Endometrium (tissue), 2 donors: ENCODE measurements around the gene PGBD5.

Experiments
- FAIRE-seq: peaks from 2 replicates; lab custom pipeline; 2012; peaks lifted over from hg19 to GRCh38; lab: Jason Lieb, UNC
- donor health status: control.
- donor health status: control.

Gene PGBD5

DNA sequence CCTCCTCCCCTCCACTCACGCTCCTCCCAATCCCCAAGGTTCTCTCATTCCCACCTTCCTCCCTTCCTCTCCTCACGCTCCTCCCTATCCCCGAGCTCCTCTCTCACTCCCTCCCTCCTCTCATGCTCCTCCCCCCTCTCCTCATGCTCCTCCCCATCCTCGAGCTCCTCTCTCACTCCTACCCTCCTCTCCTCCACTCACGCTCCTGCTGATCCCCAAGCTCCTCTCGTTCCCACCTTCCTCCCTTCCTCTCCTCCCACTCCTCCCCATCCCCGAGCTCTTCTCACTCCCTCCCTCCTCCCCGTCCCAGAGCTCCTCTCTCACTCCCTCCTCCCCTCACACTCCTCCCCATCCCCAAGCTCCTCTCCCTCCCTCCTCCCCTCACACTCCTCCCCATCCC is 31.4 kb downstream of the PGBD5 start:
- no peak for FAIRE-seq

- FAIRE-seq: no peak
Observed at GRCh38 chr1:230394134-230394533, 32.0 kb downstream of the PGBD5 start.

DNA sequence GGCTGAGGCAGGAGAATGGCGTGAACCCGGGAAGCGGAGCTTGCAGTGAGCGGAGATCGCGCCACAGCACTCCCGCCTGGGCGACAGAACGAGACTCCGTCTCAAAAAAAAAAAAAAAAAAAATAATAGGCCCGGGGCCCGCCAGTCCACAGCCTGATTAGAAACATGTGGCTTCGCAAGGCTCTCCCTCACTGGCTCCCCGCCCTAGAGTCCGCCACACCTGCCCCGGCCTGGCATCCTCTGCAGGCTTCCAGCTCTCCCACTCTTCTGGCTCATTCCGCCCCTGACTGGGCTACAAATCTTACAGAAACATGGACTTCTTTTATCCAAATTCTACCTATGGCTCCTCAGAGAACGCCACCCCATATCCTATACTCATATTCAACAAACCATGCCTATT is 32.4 kb downstream of the PGBD5 start:
- no peak for FAIRE-seq

GRCh38 chr1:230392920-230393521 is 33.1 kb downstream of the PGBD5 start:
- FAIRE-seq: no peak

GRCh38 chr1:230392536-230392909 is 33.6 kb downstream of the PGBD5 start:
- FAIRE-seq: no peak

- no peak for FAIRE-seq
Observed at GRCh38 chr1:230391776-230392535, 34.2 kb downstream of the PGBD5 start.

DNA sequence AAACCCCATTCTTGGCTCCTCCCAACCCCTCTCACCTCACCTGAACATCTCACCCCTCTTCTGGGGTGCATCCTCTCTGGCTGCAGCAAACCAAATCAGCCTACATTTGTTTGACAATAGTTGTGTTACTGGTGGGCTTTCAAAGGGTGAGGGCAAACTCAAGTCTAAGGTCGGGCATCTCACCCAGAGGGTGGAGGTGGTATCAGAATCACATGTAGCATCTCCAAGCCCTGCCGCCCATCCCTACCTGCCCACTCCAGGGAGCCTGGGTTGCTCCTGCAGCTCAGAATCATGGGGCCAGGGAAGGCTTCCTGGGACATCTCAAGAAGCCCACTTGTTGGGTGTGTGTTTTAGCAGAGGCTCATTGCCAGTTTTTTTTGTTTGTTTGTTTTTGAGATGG is 35.8 kb downstream of the PGBD5 start:
- no peak for FAIRE-seq

DNA sequence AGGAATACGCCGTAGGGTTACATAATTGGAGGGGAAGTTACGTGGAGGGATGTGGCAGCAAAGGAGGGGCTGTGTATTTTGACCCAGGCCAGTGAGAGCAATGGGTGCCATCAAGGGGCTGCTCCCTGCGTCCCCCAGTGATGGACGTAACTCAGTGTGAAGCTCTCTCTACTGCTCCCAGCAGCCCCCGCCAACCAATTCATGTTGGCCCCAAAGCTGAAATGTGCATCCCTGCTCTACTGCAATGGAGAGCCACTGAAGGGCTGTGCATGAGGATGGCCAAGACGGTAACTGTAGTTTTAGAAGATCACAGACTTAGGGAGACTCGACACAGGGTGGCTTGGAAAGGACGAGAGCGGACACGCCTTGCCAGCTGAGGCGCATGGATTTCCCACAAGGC is 38.3 kb downstream of the PGBD5 start:
- FAIRE-seq: no peak

GRCh38 chr1:230387296-230387695 is 38.8 kb downstream of the PGBD5 start:
- no peak for FAIRE-seq

DNA sequence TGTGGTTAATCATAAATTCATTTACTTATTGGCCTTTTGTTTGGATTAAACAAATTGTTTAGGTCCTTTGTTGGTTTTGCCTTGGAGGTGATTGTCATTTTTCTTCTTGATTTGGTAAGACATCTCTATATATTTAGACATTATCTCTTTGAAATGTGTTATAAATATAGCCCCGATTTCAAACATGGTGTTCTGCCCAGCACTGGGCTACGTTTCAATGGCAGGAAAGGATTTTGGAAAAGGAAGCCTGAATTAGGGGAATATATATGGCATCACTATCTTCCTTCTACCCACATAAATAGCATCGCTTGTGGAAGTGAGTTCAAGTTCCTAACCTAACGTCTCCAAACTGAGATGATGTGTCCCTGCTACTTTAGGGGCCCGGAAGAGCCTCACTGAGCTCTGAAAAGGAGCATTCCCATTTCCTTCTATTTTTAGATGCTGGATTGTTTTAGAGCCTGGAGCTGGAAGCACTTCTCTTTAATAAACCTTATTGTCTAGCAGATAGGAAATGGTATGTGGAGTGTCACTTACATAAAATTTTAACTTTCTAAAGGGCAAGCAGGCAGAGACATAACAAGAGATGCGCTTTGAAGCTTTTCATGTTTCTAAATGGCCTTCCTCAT is 39.4 kb downstream of the PGBD5 start:
- no peak for FAIRE-seq

GRCh38 chr1:230385930-230386329 is 40.2 kb downstream of the PGBD5 start:
- FAIRE-seq: no peak

GRCh38 chr1:230385158-230385450 is 41.0 kb downstream of the PGBD5 start:
- FAIRE-seq: no peak

- no peak for FAIRE-seq
Observed at GRCh38 chr1:230384380-230385157, 41.6 kb downstream of the PGBD5 start.

DNA sequence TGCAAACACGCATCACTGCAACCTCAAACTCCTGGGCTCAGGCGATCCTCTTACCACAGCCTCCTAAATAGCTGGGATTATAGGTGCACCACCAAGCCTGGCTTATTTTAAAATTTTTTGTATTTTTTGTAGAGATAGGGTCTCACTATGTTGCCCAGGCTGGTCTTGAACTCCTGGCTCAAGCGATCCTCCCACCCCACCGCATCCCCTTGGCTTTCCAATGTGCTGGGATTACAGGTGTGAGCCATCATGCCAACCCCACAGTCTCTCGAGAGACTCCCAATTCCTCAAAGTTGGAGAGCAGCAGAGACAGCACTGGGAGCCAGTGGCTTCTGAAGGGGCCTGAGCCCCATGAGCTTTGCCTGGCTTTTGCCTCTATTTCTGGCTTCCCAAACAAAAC is 42.7 kb downstream of the PGBD5 start:
- no peak for FAIRE-seq

GRCh38 chr1:230382001-230382491 is 44.1 kb downstream of the PGBD5 start:
- FAIRE-seq: no peak

GRCh38 chr1:230381585-230381984 is 44.5 kb downstream of the PGBD5 start:
- no peak for FAIRE-seq

DNA sequence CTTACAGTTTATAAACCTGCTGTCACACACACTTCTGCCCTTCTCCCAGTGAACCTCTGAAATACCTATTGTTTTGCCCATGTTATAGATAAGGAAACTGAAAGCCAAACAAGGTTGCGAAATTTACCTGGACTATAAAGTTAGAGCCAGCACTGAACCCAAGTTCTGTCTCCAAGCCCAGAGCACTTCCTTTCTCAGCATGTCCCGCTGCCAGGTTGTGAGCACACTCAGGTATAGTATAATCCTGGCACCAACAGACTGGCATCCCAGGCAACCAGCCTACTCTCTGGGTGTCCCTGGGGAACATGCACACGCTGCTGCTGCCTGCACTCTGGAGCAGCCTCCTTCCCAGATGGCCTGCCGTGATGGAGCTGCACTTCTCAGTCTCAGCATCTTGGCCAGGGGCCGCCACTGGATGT is 45.1 kb downstream of the PGBD5 start:
- FAIRE-seq: no peak

DNA sequence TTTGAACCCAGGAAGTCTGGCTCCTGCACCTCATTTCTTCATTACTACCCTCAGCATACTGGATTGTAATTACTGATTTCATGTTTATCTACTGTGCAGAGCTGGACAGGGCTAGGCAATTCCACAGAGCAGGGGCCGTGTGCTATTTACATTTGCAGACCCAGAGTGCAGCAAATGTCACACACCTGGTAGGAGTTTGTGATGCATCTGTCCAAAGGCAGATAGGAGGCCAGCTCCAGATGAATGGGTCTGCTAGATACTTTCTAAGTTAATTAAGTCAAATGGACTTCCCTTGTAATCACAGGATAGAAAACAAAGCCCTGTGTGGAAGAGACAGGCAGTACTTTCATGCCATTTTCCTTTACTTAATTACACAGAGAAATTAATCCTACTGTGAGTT is 46.2 kb downstream of the PGBD5 start:
- FAIRE-seq: no peak

- no peak for FAIRE-seq
Observed at GRCh38 chr1:230379462-230379861, 46.7 kb downstream of the PGBD5 start.

GRCh38 chr1:230377851-230378250 is 48.3 kb downstream of the PGBD5 start:
- FAIRE-seq: no peak

GRCh38 chr1:230377324-230377723 is 48.8 kb downstream of the PGBD5 start:
- FAIRE-seq: no peak

DNA sequence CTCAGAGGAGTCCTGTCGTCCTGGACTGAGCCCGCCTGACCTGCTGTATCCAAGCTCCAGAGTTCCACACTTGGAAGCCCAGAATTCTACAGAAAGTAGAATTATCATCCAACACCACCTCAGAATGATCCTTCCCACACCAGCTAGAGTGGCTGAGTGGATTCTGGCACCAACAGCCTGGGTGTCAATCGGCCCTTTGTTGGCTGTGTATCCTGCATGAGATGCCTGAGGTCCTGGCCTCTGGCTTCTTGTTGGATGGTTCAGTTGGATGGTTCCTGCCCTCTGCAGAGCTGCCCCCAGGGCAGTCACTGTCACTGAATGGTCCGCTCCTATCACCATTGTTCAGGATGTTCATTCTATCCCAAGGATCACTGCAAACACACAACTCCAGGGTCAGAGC is 49.8 kb downstream of the PGBD5 start:
- FAIRE-seq: no peak

DNA sequence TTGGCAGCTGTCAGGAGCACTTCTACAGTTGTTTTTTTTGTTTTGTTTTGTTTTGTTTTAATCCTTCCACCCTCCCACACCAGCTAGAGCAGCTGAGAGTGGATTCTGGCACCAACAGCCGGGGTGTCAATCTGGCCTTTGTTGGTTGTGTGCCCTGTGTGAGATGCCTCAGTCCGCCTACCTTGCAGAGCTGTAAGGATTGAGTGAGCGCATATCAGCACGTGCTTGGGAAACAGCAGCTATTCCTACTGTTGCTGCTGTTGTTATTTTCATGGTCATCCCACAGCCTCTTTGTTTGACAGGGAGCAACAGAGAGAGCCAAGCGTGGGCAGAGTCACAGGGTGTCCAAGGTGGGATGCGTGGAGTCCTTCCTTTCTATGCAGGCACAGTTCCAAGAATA is 50.4 kb downstream of the PGBD5 start:
- FAIRE-seq: no peak
